PC-3 (cell line): ENCODE measurements around the gene AFF2.

Source experiments
- CTCF ChIP-seq: fragments of 300-600 bp; sonication (generic); conservative IDR thresholded peaks from 2 replicates; pipeline ENCODE4 v1.5.1; 2017; ENCODE audit warnings: antibody characterized with exemption, low read depth, mild to moderate bottlenecking, low read length
- EZH2 ChIP-seq: fragments of 300-600 bp; sonication (generic); IDR thresholded peaks from one replicate; pipeline ENCODE4 v1.6.1; 2017; ENCODE audit warnings: antibody characterized with exemption, mild to moderate bottlenecking, low read length; ENCODE audit not compliant: unreplicated experiment
- EZH2phosphoT487 ChIP-seq: fragments of 300-600 bp; sonication (generic); IDR thresholded peaks from 2 replicates; pipeline ENCODE4 v1.6.1; 2018; ENCODE audit warnings: mild to moderate bottlenecking, antibody characterized with exemption, low read length, borderline replicate concordance

GRCh38 chrX:149043401-149043800 lies 543.0 kb downstream of the AFF2 start:
- TF ChIP-seq CTCF = no peak
- TF ChIP-seq EZH2 = no peak
- no peak for TF ChIP-seq EZH2phosphoT487
